GM19043 (cell line): ENCODE results near the gene PTCD3.

Experiments used
- ATAC-seq: cut with Tn5 transposase; IDR thresholded peaks from one replicate; pipeline ENCODE4 v1.9.1; 2021; ENCODE audit warnings: low read depth; ENCODE audit not compliant: unreplicated experiment

PTCD3 gene

DNA sequence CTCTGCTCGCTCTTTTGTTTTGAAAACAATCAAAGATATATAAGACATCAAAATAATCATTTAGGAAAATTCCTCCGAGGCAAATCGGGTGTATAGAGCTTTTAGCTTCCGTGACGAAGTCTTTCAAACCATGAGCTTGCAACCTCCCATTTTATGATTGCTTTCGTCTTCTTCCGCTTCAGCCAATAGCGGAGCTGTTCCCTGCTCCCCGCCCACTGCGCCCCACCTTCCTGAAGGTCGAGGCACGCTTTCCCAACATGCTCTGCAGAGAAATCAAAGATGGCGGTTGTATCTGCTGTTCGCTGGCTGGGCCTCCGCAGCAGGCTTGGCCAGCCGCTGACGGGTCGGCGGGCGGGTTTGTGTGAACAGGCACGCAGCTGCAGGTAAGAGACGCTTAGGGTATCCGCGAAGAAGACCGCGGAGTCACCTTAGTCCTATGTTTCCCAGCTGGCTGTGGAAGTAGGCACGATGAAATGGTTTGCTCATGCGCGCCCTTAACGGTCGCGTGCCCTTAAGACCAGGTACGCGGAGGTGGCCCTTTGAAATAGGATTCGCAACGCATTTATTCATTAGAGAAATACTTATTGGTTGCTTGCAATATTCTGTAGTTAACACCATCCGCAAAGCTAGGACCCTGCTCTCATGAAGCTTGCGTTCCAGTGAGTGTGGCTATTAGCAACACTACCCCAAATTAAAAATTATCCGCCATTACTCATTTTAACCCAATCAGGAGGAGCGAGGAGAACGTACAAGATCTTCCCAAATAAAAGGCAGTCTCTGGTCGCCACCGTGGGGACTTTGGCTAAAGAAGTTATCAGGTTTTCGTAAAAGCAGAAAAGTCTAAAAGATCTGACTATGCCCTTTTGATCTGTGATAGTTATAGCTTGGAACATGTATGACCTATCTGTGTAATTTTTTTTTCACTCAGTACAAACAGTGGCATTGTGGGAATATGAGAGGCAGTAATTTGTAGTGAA is at the start of gene PTCD3:
TSS of gene PTCD3 (plus strand) at position 267 of the 977 bp plus-strand sequence. CDS start at position 280, 13 bp downstream.
- ATAC-seq: peak; percentile 84

DNA sequence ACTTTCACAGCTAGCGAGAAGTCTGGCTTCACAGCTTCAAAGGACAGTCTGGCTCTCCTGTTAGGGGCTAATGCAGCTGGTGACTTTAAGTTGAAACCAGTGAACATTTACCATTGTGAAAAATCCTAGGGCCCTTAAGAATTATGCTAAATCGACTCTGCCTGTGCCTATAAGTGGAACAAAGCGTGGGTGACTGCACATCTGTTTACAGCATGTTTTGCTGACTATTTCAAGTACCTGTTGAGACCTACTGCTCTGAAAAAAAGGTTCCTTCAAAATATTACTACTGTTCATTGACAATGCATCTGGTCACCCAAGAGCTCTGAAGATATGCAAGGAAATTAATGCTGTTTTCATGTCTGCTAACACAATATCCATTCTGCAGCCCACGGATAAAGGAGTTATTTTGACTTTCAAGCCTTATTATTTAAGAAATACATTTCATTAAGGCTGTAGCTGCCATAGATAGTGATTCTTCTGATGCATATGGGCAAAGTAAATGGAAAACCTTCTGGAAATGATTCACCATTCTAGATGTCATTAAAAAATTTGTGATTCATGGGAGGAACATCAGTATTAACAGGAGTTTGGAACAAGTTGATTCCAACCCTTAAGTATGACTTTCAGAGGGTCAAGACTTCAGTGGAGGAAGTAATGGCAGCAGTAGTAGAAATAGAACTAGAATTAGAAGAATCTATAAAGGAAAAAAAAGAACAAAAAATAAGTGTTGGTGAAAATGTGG is 49.3 kb upstream of the PTCD3 start:
- no peak for ATAC-seq

DNA sequence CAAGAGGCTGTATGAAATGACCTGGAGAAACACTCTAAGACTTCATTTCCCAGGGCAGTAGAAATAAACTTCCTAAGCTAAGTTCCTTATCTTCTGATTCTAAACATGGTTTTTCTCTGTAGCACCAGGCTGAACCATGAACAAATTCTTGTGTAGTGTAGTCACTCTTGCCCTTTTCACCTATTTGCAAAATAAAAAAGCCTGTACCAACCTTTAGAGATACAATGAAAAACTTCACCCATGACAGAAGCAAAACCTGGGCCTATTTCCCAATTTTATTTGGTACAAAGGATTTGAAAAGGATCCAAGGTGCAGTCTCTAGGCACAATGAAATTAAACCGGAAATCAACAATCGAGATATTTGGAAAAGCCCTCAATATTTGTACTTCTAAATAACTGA is 44.0 kb upstream of the PTCD3 start:
- ATAC-seq: no peak

DNA sequence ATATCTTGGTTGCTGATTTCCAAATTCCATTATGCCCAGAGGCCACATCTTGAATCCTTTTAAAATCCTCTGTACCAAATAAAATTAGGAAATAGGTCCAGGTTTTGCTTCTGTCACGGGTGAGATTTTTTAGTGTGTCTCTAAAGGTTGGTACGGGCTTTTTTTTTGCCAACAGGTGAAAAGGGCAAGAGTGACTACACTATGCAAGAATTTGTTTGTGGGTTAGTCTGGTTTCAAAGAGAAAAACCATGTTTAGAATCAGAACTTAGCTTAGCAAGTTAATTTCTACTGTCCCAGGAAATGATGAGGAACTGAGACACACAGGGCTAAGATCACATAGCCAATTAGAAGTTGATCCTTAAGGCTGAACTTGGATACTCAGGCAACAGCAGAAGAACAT is 42.0 kb upstream of the PTCD3 start:
- ATAC-seq: no peak

DNA sequence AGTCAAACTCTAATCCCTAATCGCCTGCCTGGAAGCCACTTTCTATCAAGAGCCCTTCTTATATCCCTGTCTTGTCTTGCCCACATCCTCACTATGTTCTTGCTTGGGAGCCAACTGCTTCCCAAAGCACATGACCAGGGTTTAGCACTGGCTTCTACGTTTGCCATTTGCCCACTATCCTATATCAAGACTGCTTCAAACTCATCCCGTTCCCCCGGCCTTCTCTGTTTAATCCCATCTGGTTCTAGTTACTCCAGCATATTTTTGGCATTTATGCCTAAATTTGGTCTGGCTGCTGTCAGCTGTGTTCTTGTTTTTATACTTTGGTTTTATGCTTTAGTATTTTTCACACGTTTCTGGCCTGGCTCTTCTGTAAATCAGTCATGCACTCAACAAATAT is 40.5 kb upstream of the PTCD3 start:
- no peak for ATAC-seq

DNA sequence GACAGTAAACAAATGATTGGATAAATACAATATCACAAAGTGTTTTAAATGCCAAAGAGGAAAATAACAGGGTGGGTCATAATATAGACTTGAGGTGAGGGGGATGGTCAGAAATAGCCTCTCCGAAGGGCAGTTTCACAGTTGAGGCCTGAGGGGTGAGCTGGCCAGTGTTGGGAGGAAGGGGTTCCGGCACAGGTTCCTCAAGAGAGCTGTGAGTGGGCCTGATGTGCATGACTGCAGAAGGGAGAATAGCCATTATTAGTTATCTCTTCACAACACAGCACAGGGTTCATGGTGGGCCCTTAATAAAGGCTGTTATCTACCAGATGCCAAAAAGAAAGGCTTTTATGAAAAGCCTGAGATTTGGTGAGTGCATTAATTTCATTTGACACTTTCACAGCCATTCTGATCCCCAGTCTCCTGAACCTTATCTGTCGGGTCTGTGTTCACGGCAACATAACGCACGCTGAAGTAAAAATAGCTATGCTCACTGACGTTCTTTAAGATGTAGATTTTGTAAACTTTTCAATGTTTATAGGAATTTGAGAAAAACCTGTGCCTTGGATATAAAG is 39.9 kb upstream of the PTCD3 start:
- ATAC-seq: no peak

DNA sequence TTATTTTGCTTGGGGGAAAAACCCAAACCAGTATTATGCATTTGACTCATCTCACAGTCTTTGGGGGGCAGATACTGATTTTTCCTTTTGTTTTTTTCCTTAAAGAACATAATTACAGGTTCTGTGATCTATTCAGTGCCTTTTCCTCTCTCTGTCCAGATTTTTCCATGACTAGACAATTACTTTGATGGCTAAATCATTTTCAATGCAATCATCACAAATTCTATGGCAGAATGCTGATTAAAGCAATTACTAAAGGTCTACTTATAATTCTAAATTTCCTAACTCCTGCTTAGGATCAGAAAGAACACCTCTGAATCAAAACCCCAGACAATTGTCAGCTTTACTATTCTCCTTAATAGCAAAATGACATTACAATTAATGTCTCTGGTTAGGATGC is 39.1 kb upstream of the PTCD3 start:
- ATAC-seq: no peak

DNA sequence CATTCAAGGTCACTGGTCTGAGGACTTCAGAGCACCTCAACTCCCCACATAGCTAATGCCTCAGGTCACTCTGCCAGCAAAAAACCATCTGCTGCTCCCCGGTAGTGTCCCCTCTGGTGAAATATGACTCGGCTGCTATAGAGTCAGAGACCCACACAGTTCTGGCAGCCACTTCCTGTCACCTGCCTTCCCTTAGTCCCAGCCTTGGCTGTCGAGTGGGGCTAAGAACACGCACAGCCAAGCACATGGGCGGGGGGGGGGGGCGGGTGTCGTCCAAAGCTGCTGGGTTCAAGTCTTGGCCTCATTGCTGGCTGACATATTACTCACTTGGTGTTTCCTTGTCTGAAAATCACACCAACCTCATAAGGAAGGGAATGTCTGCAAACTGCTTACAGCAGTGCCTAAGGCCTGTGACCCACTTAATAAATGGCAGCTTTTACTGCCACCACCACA is 37.9 kb upstream of the PTCD3 start:
- ATAC-seq: peak; percentile 82

DNA sequence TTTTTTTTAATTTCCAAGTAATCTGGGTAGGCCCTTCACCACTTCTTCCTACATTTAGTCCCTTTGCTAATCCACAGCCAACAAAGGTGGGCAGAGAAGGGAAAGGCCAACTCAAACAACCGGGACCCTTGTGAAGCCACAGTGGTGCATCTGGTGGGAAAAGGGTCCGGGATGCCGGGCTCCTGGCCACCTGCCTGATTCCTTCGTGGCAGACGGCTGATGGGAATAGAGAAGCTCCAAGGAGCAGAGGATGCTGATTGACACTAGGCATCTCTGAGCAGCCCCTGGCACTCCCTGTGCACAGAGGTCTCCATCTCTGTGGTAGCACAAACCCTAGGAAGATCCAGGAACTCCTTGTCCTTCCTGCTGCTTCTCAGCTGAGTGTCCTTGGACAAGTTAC is 37.4 kb upstream of the PTCD3 start:
- ATAC-seq: no peak

DNA sequence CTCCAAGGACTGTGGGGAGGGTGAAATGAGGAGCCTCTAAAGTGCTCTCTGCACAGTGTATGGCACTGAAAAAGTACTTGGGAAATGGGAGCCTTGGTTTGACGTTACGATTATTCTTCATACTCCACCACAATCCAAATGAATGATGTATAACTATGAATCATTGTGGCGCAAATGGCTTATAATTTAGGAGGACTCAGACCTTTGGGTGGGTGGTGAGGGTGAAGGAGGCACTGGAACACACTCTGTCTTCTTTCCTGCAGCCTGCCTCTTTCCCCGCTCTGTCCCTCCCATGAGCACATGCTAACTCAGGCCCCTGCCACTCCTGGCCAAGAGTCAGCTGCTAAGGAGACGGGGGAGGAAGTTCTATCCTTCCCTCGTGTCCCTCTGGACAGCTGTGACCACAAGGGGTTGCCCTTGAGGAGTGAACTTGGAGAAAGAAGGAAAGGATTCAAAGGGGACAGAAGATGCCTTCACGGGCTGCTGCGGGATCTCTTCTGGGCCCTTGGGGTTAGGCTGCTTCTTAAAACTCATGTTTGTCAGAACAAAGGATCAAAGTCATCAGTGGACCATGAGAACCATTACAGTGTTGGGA is 36.8 kb upstream of the PTCD3 start:
- ATAC-seq: no peak

DNA sequence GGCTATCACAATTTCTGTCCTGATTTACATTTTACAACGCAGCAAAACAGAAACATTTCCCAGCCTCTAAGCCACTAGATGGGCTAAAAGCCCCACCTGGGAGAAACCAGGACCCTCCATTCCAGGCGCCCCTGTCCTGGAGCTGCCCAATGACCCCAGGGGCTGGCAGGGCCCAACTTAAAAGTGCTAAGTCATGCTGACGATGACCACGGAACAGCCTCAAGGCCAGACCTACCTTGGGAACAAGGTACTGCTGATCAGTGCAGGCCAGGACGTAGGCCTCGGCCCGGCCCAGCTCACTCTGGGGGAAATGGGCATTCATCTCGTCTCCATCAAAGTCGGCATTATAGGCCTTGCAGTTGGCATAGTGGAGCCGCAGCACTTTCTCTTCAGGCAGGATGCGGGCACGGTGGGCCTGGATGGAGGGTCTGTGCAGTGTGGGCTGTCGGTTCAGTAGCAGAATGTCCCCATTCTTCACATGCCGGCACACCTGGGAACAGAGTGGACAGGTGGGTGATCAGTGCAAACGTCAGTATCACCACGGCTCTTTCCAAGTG is 36.2 kb upstream of the PTCD3 start:
- no peak for ATAC-seq

DNA sequence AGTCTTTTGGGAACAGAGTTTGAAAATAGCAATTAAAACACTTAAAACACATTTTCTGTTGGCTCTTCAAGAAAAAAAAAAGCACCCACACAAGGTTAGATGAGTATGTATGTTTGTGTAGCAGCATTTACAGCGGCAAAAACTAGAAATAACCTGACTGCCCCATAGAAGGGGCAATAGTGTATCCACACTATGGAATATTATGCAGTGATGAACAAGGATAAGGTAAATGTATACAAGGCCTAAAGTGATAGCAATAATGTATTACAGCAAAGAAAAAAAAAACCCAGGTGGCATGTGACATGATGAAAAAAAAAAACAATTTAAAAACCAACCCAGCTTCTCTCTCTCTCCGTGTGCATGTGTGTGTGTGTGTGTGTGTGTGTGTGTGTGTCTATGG is 35.2 kb upstream of the PTCD3 start:
- ATAC-seq: no peak

DNA sequence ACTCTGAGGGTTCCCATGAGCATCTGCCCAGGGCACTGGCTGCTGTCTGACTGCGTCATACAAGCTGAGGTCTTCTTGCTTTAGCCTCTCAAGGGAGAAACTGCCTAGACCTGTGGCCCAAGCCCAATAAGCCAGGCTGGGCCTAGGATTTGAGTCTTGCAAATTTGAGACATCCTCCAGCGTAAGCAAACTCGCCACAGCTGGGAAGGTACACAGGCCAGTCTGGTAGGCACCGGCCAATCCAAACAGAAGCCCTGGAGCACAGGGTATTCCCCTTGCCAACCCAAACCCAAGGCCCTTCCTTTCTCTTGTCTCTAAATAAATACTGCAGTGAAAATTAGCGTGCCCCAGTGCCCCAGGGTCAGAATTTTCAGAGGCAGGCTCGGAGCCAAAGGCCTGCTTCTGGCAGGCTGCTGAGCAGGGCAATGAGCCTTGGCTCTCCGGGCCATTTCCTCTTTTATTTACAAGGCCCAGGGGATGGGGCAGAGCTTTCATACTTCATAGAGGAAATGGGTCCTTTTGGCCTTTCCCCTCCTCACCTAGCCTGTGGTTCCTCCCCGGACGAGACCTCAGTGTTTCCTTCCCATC is 33.7 kb upstream of the PTCD3 start:
- peak; percentile 58 for ATAC-seq

DNA sequence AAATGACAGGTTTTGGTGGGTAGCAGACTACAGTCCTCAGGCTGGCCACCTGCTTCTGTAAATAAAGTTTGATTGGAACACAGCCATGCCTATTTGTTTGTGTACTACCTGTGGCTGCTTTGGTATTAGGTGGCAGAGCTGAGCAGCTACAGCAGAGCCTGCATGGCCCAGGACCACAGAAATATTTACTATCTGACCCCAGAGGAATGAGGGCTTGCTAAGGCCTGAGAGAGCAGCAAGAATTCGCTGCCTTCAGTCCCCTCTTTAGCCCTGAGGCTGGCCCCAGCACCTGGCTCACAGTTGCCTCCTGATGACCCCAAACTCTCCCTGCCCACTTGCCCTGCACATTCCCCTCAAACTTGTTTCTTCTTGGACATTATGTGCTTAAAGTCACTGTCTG is 32.8 kb upstream of the PTCD3 start:
- ATAC-seq: no peak

DNA sequence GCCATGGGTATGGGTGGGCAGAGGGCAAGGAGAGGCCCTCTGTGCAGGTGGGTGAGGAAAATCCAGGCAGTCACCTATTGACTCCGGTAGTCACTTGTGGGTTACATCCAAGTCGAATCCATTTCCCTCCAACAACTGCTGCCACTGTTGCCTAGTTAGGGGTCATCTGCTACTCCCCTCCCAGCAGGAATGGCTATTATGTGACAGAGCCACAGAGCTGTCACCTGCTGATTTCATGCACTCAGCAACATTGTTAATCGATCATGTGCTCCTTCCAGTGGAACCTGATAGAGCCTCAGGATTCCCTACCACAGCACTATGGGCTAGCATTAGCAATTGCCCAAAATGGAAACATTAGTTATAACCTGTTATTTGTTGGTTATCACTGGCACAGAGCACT is 31.8 kb upstream of the PTCD3 start:
- ATAC-seq: no peak

DNA sequence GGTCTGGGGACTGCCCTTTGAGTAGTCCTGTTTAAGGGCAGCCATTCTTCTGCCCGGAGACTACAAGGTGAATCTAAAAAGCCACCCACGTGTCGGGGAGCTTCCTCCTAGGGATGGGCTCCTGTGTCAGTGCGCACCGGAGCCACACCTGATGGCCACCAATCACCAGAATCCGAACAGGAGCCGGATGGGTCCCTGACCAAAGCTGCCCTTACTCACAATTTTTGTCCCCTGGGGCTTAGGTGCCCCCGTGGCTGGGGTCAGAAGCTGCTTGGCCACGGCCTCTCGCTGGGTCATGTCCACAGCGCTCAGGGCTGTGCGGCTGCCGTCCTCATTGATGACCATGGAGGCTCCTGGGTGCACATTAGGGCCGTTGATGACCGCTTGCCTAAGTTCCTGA is 31.2 kb upstream of the PTCD3 start:
- ATAC-seq: no peak

DNA sequence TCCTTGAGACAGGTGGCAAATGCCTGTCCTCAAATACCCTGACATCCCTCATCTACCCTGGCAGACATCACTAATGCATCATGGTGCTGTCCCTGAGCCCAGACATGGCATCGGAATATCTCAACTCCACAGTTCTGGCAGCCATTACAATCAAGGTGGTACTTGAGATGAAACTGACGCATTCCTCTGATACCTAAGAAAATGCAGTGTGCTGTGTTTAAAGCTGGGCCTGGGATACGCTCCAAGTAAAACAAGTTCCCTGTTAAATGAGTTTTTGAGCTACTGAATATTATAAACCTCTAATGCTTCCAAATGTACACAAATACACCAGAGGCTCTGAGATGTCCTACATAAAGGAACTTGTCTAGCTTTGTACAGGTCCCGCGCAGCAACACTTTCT is 30.1 kb upstream of the PTCD3 start:
- ATAC-seq: no peak

DNA sequence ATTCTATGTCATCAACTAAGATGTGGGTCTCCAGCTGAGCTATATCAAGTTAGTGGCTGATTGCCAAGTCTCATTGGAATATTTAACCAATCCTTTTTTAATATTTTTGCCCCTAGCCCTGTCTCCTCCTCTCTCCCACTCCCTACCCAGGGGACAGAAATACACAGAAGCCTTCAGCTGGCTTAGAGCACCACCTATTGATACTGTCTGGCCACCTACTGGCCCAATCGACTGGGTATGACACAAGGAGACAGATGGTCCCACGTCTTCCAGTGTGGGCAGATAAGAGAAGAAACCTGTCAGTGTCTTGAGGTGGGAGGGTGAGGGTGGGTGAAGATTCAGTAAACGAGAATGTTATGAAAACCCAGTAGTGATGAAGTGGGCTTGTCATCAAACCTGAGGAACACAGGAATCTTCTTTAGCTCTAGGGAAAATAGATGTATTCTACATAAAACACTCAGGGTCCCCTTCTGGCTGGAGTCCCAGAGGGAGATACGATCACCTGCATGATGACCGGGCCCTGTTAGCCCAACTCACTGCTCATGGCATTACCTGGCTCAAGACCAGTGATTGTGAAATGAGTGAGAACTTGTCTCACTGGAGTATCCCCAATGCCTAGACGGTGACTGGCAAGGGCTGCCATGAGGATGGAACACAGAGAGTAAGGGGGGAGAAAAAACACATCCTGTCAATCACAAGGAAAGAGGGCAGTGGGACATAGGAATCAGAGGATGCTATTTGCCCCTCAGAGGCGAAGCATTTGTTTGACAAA is 27.1 kb upstream of the PTCD3 start:
- ATAC-seq: no peak
